ENCODE data around the gene RAD51C. TPM values are rescaled to one million over a fixed set of nuclear protein-coding genes. Genes with fewer than 3 reads are reported as not detected.

The RAD51C gene
- 18.1 and 21.7 TPM in 2 replicates for total RNA-seq

DNA sequence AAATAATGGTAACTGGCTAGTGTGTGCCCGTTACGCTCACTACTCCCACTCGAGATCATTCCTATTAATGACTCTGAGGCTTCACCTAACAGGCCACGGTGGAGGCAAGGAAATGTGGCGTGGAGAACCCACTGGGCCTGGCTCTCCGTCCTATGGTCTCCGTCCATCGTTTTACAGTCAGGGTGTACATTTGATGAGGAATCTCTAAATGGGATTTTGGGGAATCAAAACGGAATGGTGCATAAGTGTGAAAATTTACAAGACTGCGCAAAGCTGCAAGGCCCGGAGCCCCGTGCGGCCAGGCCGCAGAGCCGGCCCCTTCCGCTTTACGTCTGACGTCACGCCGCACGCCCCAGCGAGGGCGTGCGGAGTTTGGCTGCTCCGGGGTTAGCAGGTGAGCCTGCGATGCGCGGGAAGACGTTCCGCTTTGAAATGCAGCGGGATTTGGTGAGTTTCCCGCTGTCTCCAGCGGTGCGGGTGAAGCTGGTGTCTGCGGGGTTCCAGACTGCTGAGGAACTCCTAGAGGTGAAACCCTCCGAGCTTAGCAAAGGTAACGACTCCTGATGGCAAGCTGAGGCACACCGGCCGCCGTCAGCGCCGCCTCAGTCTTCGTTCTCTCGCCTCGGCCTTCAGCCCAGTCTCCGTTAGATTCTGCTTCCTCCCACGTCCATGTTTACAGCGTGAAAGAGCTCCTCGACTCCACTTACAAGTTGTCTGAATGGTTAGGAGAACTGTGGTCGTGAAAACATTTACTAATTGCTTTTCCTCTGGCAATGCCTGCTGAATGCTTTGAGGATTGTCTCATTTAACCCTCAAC is at the start of gene RAD51C:
Gene RAD51C, plus strand, starts transcription at position 364 of the 817 bp plus-strand sequence. Its CDS starts 42 bp downstream, at position 406.

DNA sequence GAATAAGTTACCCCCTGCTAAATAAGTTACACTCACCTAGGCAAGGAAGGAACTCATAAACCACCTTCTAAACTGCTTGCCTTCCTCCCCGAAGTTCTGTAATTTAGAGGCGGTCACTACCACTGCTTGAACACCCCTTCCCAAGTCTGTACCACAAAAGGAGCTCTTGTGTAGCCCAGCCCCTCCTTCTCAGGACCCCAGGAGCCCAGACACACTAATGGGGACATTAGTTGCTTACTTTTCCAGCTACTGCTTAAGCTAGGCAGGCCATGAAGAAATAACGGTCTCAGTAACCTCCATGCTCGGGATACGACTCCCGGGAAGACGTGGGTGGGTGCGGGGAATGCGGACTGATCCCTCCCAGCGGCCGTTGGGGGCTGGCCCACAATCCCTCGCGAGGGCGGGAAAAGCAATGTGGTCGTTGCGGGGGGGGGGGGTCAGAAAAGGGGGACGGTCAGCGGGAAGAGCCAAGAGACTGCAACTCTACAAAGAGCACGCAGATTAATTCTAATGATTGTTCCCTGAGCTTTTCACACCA is 632 bp upstream of the RAD51C start, which contains the start of gene TEX14:
Gene TEX14, minus strand, starts transcription at position 345 of the 538 bp plus-strand sequence. CDS start 40,044 bp downstream, outside the sequence.

DNA sequence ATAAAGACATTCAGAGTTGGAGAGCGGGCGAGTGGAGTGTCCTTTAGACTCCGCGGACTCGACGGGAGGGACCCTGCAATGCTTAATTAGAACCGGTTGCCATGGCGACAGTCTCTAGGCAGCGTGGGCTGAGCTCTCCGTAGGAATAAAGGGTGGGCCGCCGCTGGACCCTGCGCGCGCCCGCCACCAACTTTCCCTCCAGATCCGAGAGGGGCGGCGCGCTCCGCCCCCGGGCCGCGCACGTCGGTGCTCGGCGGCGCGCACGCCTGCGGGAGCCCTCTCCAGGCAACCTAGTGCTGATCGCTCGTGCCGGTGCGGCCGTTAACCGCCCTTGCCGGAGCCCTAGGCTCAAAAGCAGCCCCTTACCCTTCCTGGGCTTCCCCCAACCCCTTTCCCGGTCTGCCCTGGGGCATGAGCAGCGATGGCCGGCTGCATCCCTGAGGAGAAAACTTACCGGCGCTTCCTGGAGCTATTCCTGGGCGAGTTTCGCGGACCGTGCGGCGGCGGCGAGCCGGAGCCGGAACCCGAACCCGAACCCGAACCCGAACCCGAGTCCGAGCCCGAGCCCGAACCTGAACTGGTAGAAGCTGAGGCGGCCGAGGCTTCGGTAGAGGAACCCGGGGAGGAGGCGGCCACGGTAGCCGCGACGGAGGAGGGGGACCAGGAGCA is 63.3 kb downstream of the RAD51C start, which contains the start of gene PPM1E:
Gene PPM1E, plus strand, starts transcription at position 278 of the 669 bp plus-strand sequence.

Other genes with a start within 250 kb of the RAD51C start
- gene HSF5, start 204.2 kb upstream of the RAD51C start, total RNA-seq: not detected in 2 replicates
- 30.0 and 44.4 TPM in 2 replicates for gene MTMR4, start 178.0 kb upstream of the RAD51C start, total RNA-seq
- gene TEX14, start 557 bp upstream of the RAD51C start, total RNA-seq: under 0.01 TPM in 2 replicates
- gene PPM1E, start 63.3 kb downstream of the RAD51C start, total RNA-seq: under 0.01 TPM in 1 of 2 replicates, not detected in the other